ENCODE results near the gene ARHGEF3.

The ARHGEF3 gene

DNA sequence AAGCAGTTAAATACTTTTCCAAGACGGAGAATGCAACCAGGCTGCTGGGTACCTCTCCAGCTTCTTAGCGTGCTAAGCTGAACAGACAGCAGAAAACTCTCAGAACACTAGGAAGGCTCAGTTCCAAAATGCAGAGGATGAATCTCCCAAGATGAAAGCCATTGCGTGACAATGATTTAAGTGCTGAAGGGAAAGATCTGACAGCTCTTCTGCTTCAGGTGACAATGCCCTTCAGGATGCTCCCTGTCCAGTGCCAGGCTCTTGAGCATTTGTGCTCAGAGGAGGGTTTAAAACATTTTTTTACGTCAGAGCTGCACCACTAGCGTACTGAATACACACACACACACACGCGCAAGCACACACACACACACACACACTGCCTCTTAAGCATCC lies 26.3 kb downstream of the ARHGEF3 start:
- in situ Hi-C loops (cut with HindIII; ENCODE audit: low sequenced_read_pairs): no loop called here
- no peak overlapping the region for H3K4me3 ChIP-seq (ENCODE audit: low read depth, low read length)
- no peak for DNase-seq (ENCODE audit: low read depth)
- TF ChIP-seq, protein P1, sequence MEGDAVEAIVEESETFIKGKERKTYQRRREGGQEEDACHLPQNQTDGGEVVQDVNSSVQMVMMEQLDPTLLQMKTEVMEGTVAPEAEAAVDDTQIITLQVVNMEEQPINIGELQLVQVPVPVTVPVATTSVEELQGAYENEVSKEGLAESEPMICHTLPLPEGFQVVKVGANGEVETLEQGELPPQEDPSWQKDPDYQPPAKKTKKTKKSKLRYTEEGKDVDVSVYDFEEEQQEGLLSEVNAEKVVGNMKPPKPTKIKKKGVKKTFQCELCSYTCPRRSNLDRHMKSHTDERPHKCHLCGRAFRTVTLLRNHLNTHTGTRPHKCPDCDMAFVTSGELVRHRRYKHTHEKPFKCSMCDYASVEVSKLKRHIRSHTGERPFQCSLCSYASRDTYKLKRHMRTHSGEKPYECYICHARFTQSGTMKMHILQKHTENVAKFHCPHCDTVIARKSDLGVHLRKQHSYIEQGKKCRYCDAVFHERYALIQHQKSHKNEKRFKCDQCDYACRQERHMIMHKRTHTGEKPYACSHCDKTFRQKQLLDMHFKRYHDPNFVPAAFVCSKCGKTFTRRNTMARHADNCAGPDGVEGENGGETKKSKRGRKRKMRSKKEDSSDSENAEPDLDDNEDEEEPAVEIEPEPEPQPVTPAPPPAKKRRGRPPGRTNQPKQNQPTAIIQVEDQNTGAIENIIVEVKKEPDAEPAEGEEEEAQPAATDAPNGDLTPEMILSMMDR (IDR thresholded peaks at IDR 0.05; ENCODE audit: low read depth, low read length, missing control alignments): no peak

- in situ Hi-C loops (cut with HindIII; ENCODE audit: low sequenced_read_pairs): no loop called here
- TF ChIP-seq, protein P1 (IDR thresholded peaks at IDR 0.05; ENCODE audit: low read depth, low read length, missing control alignments): no peak
- no peak for DNase-seq (ENCODE audit: low read depth)
- no peak overlapping the region for H3K4me3 ChIP-seq (ENCODE audit: low read depth, low read length)
Measured at GRCh38 chr3:56773986-56774385, 27.8 kb downstream of the ARHGEF3 start.

GRCh38 chr3:56772952-56773938 lies 28.5 kb downstream of the ARHGEF3 start:
- no peak for DNase-seq (ENCODE audit: low read depth)
- H3K4me3 ChIP-seq (ENCODE audit: low read depth, low read length): no peak overlapping the region
- in situ Hi-C loops (cut with HindIII; ENCODE audit: low sequenced_read_pairs): no loop called here

GRCh38 chr3:56771376-56771775 lies 30.4 kb downstream of the ARHGEF3 start:
- DNase-seq (ENCODE audit: low read depth): no peak
- TF ChIP-seq, protein P1 (IDR thresholded peaks at IDR 0.05; ENCODE audit: low read depth, low read length, missing control alignments): no peak
- no peak overlapping the region for H3K4me3 ChIP-seq (ENCODE audit: low read depth, low read length)
- in situ Hi-C loops (cut with HindIII; ENCODE audit: low sequenced_read_pairs): no loop called here

More at GRCh38 chr3:56772952-56773938, 28.5 kb downstream of the ARHGEF3 start:
- TF ChIP-seq, protein P1 (IDR thresholded peaks at IDR 0.05; ENCODE audit: low read depth, low read length, missing control alignments): no peak

DNA sequence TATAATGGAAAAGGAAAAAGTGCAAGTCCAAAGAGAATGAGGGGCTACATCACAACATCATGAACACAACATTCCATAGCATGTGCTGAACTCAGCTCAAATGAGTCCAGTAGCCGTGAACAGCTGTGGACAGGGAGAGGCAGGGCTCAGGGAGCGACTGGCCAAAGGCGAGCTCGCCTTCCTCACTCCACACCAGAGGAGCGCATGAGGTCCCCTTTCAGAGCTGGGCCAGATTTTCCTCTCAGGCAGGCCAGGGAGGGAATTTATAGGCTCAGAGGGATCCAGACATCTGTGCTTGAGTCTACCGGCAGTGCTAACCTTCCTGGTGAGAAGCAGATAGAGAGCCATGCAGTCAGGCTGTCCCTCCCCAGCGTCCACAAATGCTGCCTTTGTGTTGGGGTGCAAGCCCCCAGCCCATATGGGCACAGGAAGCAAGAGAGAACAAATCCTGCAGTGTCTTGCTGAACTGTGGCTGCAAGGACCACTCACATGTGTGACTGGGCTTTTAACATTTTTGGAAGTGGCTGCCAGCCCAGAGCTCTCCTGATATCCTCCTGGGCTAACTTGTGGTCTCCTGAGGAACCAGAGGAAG lies 32.5 kb downstream of the ARHGEF3 start:
- in situ Hi-C loops (cut with HindIII; ENCODE audit: low sequenced_read_pairs): no loop called here
- TF ChIP-seq, protein P1 (IDR thresholded peaks at IDR 0.05; ENCODE audit: low read depth, low read length, missing control alignments): no peak
- DNase-seq (ENCODE audit: low read depth): no peak
- H3K4me3 ChIP-seq (ENCODE audit: low read depth, low read length): no peak overlapping the region

DNA sequence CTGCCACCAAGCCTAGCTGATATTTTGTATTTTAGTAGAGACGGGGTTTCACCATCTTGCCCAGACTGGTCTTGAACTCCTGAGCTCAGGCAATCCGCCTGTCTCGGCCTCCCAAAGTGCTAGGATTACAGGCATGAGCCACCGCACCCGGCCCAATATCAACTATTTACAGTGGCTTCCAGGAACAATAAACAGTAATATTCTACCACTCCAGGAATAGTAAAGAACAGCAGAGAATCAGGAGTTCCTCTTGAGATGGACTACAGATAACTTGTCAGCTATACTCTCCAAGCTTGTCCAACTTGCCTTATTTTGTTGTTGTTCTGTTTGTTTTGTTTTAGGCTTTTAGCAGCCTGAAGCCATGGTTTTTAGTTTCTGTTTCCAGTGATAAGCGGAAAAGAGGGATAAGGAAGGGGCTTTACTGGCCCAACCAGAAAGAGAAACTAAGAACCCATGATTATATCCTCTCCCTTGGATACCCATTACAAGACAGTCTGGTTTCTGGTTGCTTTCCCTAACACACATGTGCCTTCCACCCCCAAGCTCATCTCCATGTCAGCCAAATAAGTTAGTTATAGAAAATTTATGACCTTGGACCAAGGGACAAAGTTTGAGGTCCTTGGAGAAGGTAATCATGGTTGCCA lies 36.7 kb downstream of the ARHGEF3 start:
- no peak for DNase-seq (ENCODE audit: low read depth)
- H3K4me3 ChIP-seq (ENCODE audit: low read depth, low read length): no peak overlapping the region
- in situ Hi-C loops (cut with HindIII; ENCODE audit: low sequenced_read_pairs): no loop called here
- TF ChIP-seq, protein P1 (IDR thresholded peaks at IDR 0.05; ENCODE audit: low read depth, low read length, missing control alignments): no peak
